Astrocyte (in vitro differentiated cells and primary cell): ENCODE data around the gene CD101.

ENCODE experiments used
- CTCF ChIP-seq: IDR thresholded peaks from 2 replicates; pipeline ENCODE4 v1.5.1; 2011; ENCODE audit warnings: low read depth, mild to moderate bottlenecking, inconsistent platforms, low read length, moderate library complexity; ENCODE audit not compliant: insufficient read depth
- EZH2 ChIP-seq: IDR thresholded peaks from 2 replicates; pipeline ENCODE4 v1.6.1; 2012; ENCODE audit warnings: mild to moderate bottlenecking, low read length, inconsistent platforms; ENCODE audit not compliant: insufficient read depth

DNA sequence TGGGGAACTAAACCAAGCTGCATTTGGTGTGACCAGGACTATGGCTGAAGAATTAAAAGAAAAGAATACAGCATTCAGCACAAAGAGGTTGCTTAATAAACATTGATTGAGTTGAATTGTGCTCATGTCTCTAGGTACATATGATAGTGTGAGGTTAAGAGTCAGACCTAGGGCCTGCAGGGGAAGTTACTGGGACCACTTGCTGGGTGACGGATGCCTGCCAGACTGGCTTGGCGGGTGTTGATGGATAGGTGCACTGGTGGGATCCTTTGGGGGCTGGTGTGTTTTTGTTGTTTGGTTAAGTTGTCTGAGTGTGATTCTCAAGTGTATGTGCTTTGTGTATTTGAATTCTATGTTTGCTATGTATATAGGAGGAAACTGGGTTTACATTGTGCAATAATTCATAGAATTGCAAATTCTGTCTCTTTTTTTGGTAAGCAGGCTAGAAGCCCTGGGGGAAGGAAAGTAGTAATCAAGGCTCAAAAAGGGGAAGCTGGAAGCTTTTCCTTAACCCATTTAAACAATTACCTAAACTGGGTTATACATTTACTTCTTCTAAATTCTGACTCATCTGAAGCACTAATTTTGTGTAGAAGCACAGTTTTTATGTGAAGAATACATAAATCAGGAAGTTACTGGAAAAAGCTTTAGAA lies 1.8 kb downstream of the CD101 start:
- TF ChIP-seq CTCF (no peak), EZH2 (no peak)
